A549 treated with RU486 at 1 μM for 4 hours (cell line): ENCODE measurements around the gene HDAC1. TPM values are rescaled to one million over a fixed set of nuclear protein-coding genes. Genes with fewer than 3 reads are reported as not detected.

Experiments
- total RNA-seq: library from RNA; stranded (reverse); fragments of 200-300 nt; extraction: Qiagen RNA extraction; gene quantifications from 5 replicates; pipeline ENCODE4 v1.2.3, GENCODE V29; 2022; ENCODE audit warnings: low read depth

HDAC1 gene
- 53.1 to 62.9 TPM (median 57.7 TPM) in 5 replicates for total RNA-seq

GRCh38 chr1:32291708-32292538, at the start of gene HDAC1:
TSS of gene HDAC1 (plus strand) at chr1:32292083. CDS start at chr1:32292170, 87 bp downstream.

DNA sequence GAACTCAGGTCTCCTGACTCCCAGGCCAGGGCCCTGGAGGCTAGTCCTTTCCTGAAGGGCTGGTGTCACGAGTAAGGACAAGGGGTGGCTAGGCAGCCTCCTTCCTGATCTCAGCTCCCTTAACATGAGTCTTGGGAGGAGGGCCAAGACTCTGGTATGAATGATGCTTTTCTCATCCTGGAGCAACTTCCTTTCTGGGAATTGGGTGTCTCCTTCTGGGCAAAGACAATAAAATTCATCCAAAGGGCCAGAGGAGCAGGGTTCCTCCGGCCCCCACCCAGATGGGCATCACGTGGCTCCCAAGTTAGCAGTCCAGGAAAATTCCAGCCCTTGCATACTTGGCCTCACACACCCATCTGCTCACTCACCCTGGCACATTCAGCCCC, 45.0 kb upstream of the HDAC1 start, which contains the start of gene FAM167B:
Gene FAM167B (plus strand): TSS at position 335 of the 386 bp plus-strand sequence. CDS start 200 bp downstream, outside the sequence.

GRCh38 chr1:32250893-32251716, 40.8 kb upstream of the HDAC1 start, which contains the start of gene LCK:
TSS of gene LCK (plus strand) at chr1:32251265. CDS start at chr1:32274330, 23,065 bp downstream.

GRCh38 chr1:32335790-32336590, 44.1 kb downstream of the HDAC1 start, which contains the start of gene MARCKSL1:
TSS of gene MARCKSL1 (minus strand) at chr1:32336233. CDS start at chr1:32336033, 200 bp downstream.

GRCh38 chr1:32362474-32363313, 70.8 kb downstream of the HDAC1 start, which contains the start of the genes FAM229A and TSSK3:
TSS of gene FAM229A (minus strand) at chr1:32362485. CDS start at chr1:32362091, 394 bp downstream.
TSS of gene TSSK3 (plus strand) at chr1:32362539. CDS start at chr1:32362702, 163 bp downstream.

Other genes starting within 250 kb of the HDAC1 start
- 8.8 to 14.0 TPM (median 11.8 TPM) in 5 replicates for gene TMEM39B, start 219.1 kb upstream of the HDAC1 start, total RNA-seq
- gene KPNA6, start 184.0 kb upstream of the HDAC1 start, total RNA-seq, result 15.2 to 18.1 TPM (median 15.7 TPM) in 5 replicates
- 27.5 to 31.0 TPM (median 28.7 TPM) in 5 replicates for gene TXLNA, start 112.4 kb upstream of the HDAC1 start, total RNA-seq
- gene CCDC28B, start 91.5 kb upstream of the HDAC1 start, total RNA-seq, result 1.7 to 3.3 TPM (median 2.5 TPM) in 5 replicates
- 1.8 to 2.7 TPM (median 2.1 TPM) in 5 replicates for gene IQCC, start 86.4 kb upstream of the HDAC1 start, total RNA-seq
- not detected in 5 replicates for gene DCDC2B, start 83.0 kb upstream of the HDAC1 start, total RNA-seq
- gene TMEM234, start 69.7 kb upstream of the HDAC1 start, total RNA-seq, result 6.8 to 10.1 TPM (median 9.9 TPM) in 5 replicates
- gene EIF3I, start 69.7 kb upstream of the HDAC1 start, total RNA-seq, result 266 to 315 TPM (median 278 TPM) in 5 replicates
- 0.29 to 0.57 TPM (median 0.48 TPM) in 4 of 5 replicates, not detected in the other for gene FAM167B, start 44.9 kb upstream of the HDAC1 start, total RNA-seq
- gene LCK, start 40.8 kb upstream of the HDAC1 start, total RNA-seq, result 0.05 to 0.08 TPM in 2 of 5 replicates, not detected in the others
- gene MARCKSL1, start 44.1 kb downstream of the HDAC1 start, total RNA-seq, result 63.0 to 80.9 TPM (median 71.6 TPM) in 5 replicates
- gene FAM229A, start 70.4 kb downstream of the HDAC1 start, total RNA-seq, result 2.8 to 3.9 TPM (median 3.4 TPM) in 5 replicates
- gene TSSK3, start 70.5 kb downstream of the HDAC1 start, total RNA-seq, result not detected in 5 replicates
- gene BSDC1, start 102.4 kb downstream of the HDAC1 start, total RNA-seq, result 18.3 to 22.3 TPM (median 20.2 TPM) in 5 replicates
- gene ZBTB8B, start 173.0 kb downstream of the HDAC1 start, total RNA-seq, result not detected in 5 replicates
- gene ZBTB8A, start 247.3 kb downstream of the HDAC1 start, total RNA-seq, result 2.2 to 4.5 TPM (median 3.5 TPM) in 5 replicates